Kasumi-1 (cell line): ENCODE data around the gene GNB5.

Source experiments
- DNase-seq, 2 experiments: peaks; one replicate each; lab custom pipeline; 2025; lab: John Stamatoyannopoulos, UW

Gene GNB5

GRCh38 chr15:52207191-52207590 is 16.0 kb upstream of the GNB5 start:
- peak in 1 of 2 experiments; percentile 3 for DNase-seq

DNA sequence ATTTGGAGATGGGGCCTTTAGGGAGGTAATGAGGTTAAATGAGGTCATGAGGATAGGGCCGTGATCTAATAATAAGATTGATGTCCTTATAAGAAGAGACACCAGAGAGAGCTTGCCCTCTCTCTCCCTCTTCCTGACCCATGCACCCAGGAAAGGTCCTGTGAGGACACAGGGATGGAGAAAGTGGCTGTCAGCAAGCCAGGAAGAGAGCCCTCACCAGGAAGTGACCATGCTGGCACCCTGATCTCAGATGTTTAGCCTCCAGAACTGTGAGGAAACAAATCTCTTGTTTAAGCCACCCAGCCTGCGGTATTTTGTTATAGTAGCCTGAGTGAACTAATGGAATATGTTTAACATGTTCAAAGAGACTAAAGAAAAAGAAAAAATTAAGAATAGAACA is 15.3 kb upstream of the GNB5 start:
- no peak for DNase-seq

DNA sequence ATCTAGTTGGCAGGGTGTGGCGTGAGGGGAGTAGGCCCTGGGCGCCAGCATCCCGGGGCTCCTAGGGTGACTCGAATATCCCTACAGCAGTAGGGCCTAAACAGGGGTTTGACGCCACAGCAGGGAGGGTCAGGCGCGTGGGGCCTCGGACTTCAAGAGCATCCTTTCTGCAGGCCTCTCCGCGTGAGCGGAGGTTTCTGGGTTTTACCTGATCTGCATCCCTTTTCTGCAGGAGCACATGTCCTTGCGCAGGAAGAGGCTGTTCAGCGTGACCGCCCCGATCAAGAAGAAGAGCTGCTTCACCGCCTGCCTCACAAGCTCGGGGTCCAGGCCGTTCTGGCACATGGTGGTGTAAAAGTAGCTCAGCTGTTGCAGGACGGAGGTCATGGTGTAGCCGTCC is 13.5 kb upstream of the GNB5 start:
- no peak for DNase-seq

DNA sequence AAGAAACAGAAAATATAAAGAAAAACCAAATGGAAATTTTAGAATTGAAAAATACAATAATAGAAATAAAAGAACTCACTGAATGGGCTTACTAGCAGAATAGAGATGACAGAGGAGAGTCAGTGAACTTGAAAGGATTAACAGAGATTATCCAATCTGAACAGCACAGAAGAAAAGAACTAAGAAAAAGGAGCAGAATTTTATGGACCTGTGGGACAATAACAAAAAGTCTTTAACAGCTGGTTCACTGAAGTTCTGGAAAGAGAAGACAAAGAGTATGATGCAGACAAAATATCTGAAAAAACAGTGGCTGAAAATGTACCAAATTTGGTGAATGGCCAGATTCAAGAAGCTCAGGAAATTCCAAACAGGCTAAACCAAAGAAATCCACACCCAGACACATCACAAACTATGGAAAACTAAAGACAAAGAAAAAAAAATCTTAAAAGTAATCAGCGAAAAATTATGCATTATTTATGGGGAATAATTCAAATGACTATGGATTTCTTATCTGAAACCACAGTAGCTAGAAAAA is 9.7 kb upstream of the GNB5 start:
- DNase-seq: no peak

DNA sequence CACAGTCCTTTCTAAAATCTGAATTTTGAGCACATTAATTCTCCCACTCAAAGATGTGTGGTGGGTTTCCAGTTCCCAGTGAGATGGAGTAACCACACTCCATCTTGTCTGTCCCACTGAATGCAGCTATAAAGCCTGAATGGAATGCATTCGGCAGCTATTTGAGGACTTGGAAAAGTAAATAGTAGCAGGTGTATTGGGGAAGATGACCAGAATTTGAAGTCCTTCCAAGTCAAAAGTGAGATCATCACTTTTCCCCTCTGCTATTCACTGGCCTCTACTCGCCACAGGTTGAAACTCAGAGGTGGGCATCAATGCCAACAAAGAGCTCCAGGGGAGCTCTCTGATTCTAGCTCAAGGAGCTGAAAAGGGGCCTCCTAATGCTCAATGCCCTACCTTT is 8.1 kb upstream of the GNB5 start:
- DNase-seq: no peak

DNA sequence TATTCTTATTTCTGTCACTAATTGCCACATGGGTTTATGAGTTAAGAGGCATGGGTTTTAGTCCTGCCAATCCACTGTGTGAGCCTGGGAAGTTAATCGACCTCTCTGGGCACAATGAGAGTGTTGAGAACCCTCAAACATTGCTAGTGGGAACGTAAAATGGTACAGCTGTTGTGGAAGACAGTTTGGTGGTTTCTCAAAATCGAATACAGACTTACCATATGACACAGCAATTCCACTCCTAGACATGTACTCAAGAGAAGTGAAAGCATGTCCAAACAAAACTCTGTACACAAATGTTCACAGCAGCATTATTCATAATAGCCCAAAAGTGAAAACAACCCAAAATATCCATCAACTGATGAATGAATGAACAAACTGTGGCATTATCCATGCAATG is 5.7 kb upstream of the GNB5 start:
- DNase-seq: no peak

GRCh38 chr15:52193791-52194190 is 2.6 kb upstream of the GNB5 start:
- no peak for DNase-seq

DNA sequence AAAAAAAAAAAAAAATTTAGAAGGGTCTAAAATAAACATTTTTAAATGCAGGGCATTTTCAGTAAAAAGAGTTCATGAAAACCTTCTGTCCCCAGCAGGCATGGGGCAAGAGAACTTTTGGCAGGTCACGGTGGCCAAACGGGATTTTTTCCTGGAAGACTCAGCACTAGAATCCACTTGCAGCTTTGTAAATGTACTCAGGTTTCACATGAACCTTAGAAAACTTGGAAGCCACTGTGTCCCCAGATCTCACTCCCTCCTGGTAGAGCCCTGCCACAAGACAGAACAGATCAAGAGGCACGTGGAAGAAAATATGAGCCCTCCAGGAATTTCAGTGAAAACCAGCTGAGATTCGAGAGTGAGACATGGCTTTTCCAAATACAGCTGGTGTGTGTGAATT is 2.1 kb upstream of the GNB5 start:
- DNase-seq: no peak

DNA sequence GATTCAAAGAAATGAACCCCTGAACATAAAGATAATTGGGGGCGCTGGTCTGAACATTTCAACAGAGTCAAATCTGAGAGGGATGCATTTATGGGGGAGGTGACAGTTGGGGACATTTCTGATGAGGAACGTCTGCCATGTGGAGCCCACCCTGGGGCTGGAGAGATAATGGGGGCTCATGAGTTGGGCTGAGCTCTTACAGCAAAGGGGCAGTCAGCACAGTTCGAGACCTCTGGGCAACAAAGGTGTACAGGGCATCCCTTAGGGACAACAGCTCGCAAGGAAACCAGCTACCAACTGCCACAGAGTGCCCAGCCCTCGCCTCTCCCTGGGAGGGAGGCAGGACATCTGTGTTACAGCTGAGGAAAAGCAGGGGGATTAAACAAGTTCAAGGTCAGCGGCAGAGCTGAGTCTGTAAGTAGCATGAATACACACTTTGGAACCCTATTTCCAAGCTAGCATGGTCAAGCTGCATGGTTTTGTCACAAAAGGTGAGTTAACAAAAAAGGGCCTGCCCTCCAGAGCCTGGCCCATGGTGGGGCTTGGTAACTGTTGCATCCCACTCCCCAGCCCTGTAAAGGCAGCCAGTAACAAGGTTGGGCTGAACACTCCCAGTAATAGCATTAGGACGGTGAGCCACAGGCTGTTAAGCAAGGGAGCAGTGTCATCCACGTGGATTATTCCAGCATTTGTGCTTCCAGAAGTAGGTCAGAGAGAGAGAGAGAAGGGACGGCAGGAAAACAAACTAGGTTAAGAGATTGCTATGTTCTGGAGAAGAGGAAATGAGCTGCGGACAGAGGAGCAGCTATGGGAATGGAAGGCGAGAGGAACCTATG is 4.3 kb downstream of the GNB5 start:
- DNase-seq: no peak

- DNase-seq: no peak
Measured at GRCh38 chr15:52185151-52185561, 6.0 kb downstream of the GNB5 start.

- no peak for DNase-seq
Measured at GRCh38 chr15:52184721-52185120, 6.5 kb downstream of the GNB5 start.

DNA sequence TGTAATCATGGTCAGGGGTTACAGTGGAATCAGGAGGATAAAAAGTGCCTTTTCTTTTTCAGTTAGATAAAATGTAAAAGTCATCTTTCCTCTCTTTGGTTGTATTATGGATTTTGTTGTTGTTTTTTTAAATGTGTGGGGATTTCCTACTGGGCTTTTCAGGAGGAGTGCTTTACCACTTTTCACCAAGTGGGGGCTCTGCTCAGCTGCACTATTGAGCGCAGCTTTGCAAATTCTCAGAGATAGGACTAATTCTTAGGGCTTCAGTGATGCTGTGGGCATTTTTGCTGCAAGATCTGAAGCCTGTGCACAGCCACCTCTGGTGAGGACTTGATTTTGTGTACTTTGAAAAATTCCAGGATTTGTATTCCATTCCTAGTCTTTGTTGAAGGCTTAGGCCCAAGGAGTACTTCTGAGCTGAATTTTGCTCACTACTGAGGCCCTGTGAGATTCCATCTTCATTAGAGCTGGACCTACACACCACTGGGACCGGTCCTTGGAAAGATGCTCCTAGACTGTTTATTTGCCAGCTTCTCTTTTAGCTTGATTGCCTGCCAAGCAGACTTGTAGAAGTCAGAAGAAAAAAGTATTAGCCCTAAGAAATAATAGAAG is 7.5 kb downstream of the GNB5 start:
- peak in 1 of 2 experiments; percentile 18 for DNase-seq

DNA sequence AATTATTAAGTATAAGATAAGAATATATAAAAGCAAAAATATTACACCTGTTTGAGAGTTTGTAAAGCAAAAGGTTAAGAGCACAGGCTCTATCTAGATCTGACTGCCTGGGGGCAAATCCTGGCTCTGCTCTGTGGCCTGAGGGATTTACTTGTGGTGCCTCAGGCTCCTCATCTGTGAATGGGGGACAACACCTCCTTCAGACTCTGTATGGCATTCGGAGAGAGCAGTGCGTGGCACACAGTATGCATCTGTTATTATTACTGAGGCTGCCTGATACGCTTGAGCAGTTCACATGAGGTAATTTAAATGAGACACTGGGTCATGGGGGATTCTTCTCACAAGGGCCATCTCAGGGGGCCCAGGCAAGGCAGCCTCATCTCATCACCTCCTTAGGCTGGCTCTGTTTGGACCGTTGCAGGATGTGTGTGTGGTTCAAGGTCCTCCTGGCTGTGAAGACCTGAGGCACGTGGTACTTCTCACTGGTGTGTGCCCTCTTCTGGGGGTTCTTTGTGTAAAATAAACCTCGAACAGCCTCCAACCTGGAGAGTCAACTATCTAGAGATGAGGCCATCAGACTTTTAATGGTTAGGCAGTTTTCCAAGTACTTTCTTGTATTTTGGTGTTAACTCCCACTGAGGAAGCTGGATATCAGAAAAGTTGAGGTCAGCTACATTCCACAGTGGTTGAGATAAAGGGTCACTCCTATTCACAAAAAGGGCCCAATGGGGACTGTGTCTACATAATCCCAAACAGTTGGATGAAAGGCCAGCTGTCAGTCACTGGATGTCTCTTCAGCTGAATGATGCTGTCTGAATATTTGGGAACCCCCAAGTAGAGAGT is 9.0 kb downstream of the GNB5 start:
- no peak for DNase-seq

- DNase-seq: no peak
Measured at GRCh38 chr15:52180851-52181450, 10.2 kb downstream of the GNB5 start.

DNA sequence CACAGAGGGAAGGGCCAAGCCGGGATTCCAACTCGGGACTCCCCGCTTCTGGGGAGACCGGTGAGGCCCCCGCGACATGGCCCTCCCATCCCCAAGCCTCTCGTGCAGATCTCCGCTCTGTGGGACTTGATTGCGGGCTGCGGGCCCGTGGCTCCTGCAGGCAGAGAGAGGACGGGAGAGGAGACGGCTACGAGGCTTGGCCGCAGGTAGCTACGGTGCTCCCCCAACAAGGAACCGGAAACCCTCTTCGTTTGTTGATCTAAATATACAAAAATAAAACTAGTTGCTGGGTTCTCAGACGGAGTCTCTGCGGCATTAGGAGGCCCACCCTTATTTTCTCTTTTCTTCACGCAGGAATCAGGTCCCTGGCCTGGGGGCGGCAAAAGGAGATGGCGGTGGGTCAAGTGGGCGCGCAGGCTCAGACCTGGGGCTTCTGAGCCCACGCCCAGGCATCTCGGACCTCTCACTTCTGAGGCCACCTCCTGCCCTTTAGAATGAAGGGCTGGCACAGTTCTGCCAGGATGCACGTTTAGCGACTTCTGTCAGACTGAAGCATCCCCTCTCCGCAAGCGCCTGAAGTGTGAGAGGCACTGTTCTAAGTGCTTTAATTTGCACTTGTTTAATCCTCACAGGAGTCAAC is 10.9 kb downstream of the GNB5 start:
- DNase-seq: no peak

GRCh38 chr15:52179278-52180195 is 11.7 kb downstream of the GNB5 start:
- DNase-seq: peak in 1 of 2 experiments; percentile 45

- no peak for DNase-seq
Measured at GRCh38 chr15:52178765-52179164, 12.4 kb downstream of the GNB5 start.

GRCh38 chr15:52172869-52173268 is 18.3 kb downstream of the GNB5 start:
- no peak for DNase-seq

DNA sequence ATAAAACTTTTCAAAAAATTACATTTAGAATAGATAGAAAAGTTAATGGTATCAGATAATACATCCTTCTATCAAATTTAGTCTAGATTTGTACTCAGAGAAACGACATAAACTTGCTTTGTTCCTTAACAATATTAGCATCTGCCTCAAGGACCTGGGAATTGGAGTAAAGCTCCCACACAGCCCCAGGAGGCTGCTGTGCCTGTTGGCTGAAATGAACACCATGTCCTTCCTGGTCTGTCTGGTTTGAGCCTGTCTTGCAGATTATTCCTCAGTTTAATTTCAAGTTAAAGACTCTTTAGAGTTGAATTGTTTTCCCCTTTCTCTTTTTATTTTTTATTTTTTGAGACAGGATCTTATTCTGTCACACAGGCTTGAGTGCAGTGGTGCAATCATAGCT is 19.4 kb downstream of the GNB5 start:
- DNase-seq: no peak

- DNase-seq: no peak
Measured at GRCh38 chr15:52171386-52171785, 19.8 kb downstream of the GNB5 start.
